ENCODE data around the gene NUP210.

Gene NUP210

GRCh38 chr3:13404626-13405452, 15.3 kb downstream of the NUP210 start:
- Histone ChIP-seq H3K27ac (ENCODE audit: low read depth, low read length) (no peak overlapping the region), H3K36me3 (ENCODE audit: insufficient read depth, low read length) (no peaks in the 10 kb centered on the region), H2AFZ (ENCODE audit: low read length, unreplicated experiment) (no peak overlapping the region), H3K4me3 (ENCODE audit: low read depth, low read length) (no peak overlapping the region), H3K27me3 (ENCODE audit: insufficient read depth, low read length) (no peaks in the 10 kb centered on the region), H3K4me1 (ENCODE audit: control insufficient read depth, insufficient read depth, low read length, unreplicated experiment) (no peaks in the 10 kb centered on the region), H3K79me2 (ENCODE audit: control insufficient read depth, insufficient read depth, low read length, unreplicated experiment) (no peaks in the 10 kb centered on the region)

GRCh38 chr3:13403847-13404246, 16.3 kb downstream of the NUP210 start:
- no peak overlapping the region for H2AFZ ChIP-seq (ENCODE audit: low read length, unreplicated experiment)
- no peaks in the 10 kb centered on the region for H3K36me3 ChIP-seq (ENCODE audit: insufficient read depth, low read length)
- no peaks in the 10 kb centered on the region for H3K4me1 ChIP-seq (ENCODE audit: control insufficient read depth, insufficient read depth, low read length, unreplicated experiment)
- H3K27me3 ChIP-seq (ENCODE audit: insufficient read depth, low read length) = no peaks in the 10 kb centered on the region
- no peak overlapping the region for H3K27ac ChIP-seq (ENCODE audit: low read depth, low read length)
- H3K4me3 ChIP-seq (ENCODE audit: low read depth, low read length) = no peak overlapping the region
- no peaks in the 10 kb centered on the region for H3K79me2 ChIP-seq (ENCODE audit: control insufficient read depth, insufficient read depth, low read length, unreplicated experiment)

- no peaks in the 10 kb centered on the region for H3K4me1 ChIP-seq (ENCODE audit: control insufficient read depth, insufficient read depth, low read length, unreplicated experiment)
- no peak overlapping the region for H3K4me3 ChIP-seq (ENCODE audit: low read depth, low read length)
- H3K27me3 ChIP-seq (ENCODE audit: insufficient read depth, low read length) = no peaks in the 10 kb centered on the region
- no peak overlapping the region for H3K27ac ChIP-seq (ENCODE audit: low read depth, low read length)
- no peaks in the 10 kb centered on the region for H3K36me3 ChIP-seq (ENCODE audit: insufficient read depth, low read length)
- H2AFZ ChIP-seq (ENCODE audit: low read length, unreplicated experiment) = no peak overlapping the region
- no peaks in the 10 kb centered on the region for H3K79me2 ChIP-seq (ENCODE audit: control insufficient read depth, insufficient read depth, low read length, unreplicated experiment)
These were observed 16.8 kb downstream of the NUP210 start for GRCh38 chr3:13403213-13403819.

GRCh38 chr3:13401149-13401548, 19.0 kb downstream of the NUP210 start:
- Histone ChIP-seq H3K79me2 (ENCODE audit: control insufficient read depth, insufficient read depth, low read length, unreplicated experiment) (no peaks in the 10 kb centered on the region), H3K4me3 (ENCODE audit: low read depth, low read length) (no peak overlapping the region), H3K36me3 (ENCODE audit: insufficient read depth, low read length) (no peaks in the 10 kb centered on the region), H3K27me3 (ENCODE audit: insufficient read depth, low read length) (no peaks in the 10 kb centered on the region), H3K27ac (ENCODE audit: low read depth, low read length) (no peak overlapping the region), H2AFZ (ENCODE audit: low read length, unreplicated experiment) (no peak overlapping the region), H3K4me1 (ENCODE audit: control insufficient read depth, insufficient read depth, low read length, unreplicated experiment) (no peaks in the 10 kb centered on the region)

- H3K79me2 ChIP-seq (ENCODE audit: control insufficient read depth, insufficient read depth, low read length, unreplicated experiment) = no peaks in the 10 kb centered on the region
- H2AFZ ChIP-seq (ENCODE audit: low read length, unreplicated experiment) = no peak overlapping the region
- no peaks in the 10 kb centered on the region for H3K4me1 ChIP-seq (ENCODE audit: control insufficient read depth, insufficient read depth, low read length, unreplicated experiment)
- H3K4me3 ChIP-seq (ENCODE audit: low read depth, low read length) = no peak overlapping the region
- no peak overlapping the region for H3K27ac ChIP-seq (ENCODE audit: low read depth, low read length)
- no peaks in the 10 kb centered on the region for H3K36me3 ChIP-seq (ENCODE audit: insufficient read depth, low read length)
- no peaks in the 10 kb centered on the region for H3K27me3 ChIP-seq (ENCODE audit: insufficient read depth, low read length)
These were observed 19.9 kb downstream of the NUP210 start for GRCh38 chr3:13400114-13400673.

- Histone ChIP-seq H3K36me3 (ENCODE audit: insufficient read depth, low read length) (no peaks in the 10 kb centered on the region), H3K4me3 (ENCODE audit: low read depth, low read length) (no peak overlapping the region), H3K4me1 (ENCODE audit: control insufficient read depth, insufficient read depth, low read length, unreplicated experiment) (no peaks in the 10 kb centered on the region), H3K27ac (ENCODE audit: low read depth, low read length) (no peak overlapping the region), H2AFZ (ENCODE audit: low read length, unreplicated experiment) (no peak overlapping the region), H3K27me3 (ENCODE audit: insufficient read depth, low read length) (no peaks in the 10 kb centered on the region), H3K79me2 (ENCODE audit: control insufficient read depth, insufficient read depth, low read length, unreplicated experiment) (no peaks in the 10 kb centered on the region)
These were observed 20.5 kb downstream of the NUP210 start for GRCh38 chr3:13399603-13400002.

GRCh38 chr3:13397316-13397715, 22.8 kb downstream of the NUP210 start:
- Histone ChIP-seq H3K27ac (ENCODE audit: low read depth, low read length) (no peak overlapping the region), H3K27me3 (ENCODE audit: insufficient read depth, low read length) (peaks cover 8% of the 10 kb centered on the region; the same call in 1 of the 2 replicates), H3K4me1 (ENCODE audit: control insufficient read depth, insufficient read depth, low read length, unreplicated experiment) (no peaks in the 10 kb centered on the region), H2AFZ (ENCODE audit: low read length, unreplicated experiment) (no peak overlapping the region), H3K79me2 (ENCODE audit: control insufficient read depth, insufficient read depth, low read length, unreplicated experiment) (no peaks in the 10 kb centered on the region), H3K4me3 (ENCODE audit: low read depth, low read length) (no peak overlapping the region), H3K36me3 (ENCODE audit: insufficient read depth, low read length) (no peaks in the 10 kb centered on the region)

GRCh38 chr3:13394363-13394762, 25.8 kb downstream of the NUP210 start:
- Histone ChIP-seq H3K36me3 (ENCODE audit: insufficient read depth, low read length) (no peaks in the 10 kb centered on the region), H3K4me3 (ENCODE audit: low read depth, low read length) (no peak overlapping the region), H3K79me2 (ENCODE audit: control insufficient read depth, insufficient read depth, low read length, unreplicated experiment) (no peaks in the 10 kb centered on the region), H2AFZ (ENCODE audit: low read length, unreplicated experiment) (no peak overlapping the region), H3K27me3 (ENCODE audit: insufficient read depth, low read length) (peaks cover 17% of the 10 kb centered on the region), H3K27ac (ENCODE audit: low read depth, low read length) (no peak overlapping the region), H3K4me1 (ENCODE audit: control insufficient read depth, insufficient read depth, low read length, unreplicated experiment) (no peaks in the 10 kb centered on the region)

- Histone ChIP-seq H3K36me3 (ENCODE audit: insufficient read depth, low read length) (no peaks in the 10 kb centered on the region), H3K27ac (ENCODE audit: low read depth, low read length) (no peak overlapping the region), H3K27me3 (ENCODE audit: insufficient read depth, low read length) (peaks cover 21% of the 10 kb centered on the region), H3K4me3 (ENCODE audit: low read depth, low read length) (no peak overlapping the region), H2AFZ (ENCODE audit: low read length, unreplicated experiment) (no peak overlapping the region), H3K4me1 (ENCODE audit: control insufficient read depth, insufficient read depth, low read length, unreplicated experiment) (no peaks in the 10 kb centered on the region), H3K79me2 (ENCODE audit: control insufficient read depth, insufficient read depth, low read length, unreplicated experiment) (no peaks in the 10 kb centered on the region)
These were observed 26.4 kb downstream of the NUP210 start for GRCh38 chr3:13393427-13394360.

- H3K4me1 ChIP-seq (ENCODE audit: control insufficient read depth, insufficient read depth, low read length, unreplicated experiment) = no peaks in the 10 kb centered on the region
- no peak overlapping the region for H2AFZ ChIP-seq (ENCODE audit: low read length, unreplicated experiment)
- no peak overlapping the region for H3K4me3 ChIP-seq (ENCODE audit: low read depth, low read length)
- H3K79me2 ChIP-seq (ENCODE audit: control insufficient read depth, insufficient read depth, low read length, unreplicated experiment) = no peaks in the 10 kb centered on the region
- peaks cover 21% of the 10 kb centered on the region for H3K27me3 ChIP-seq (ENCODE audit: insufficient read depth, low read length)
- no peaks in the 10 kb centered on the region for H3K36me3 ChIP-seq (ENCODE audit: insufficient read depth, low read length)
- H3K27ac ChIP-seq (ENCODE audit: low read depth, low read length) = no peak overlapping the region
These were observed 28.8 kb downstream of the NUP210 start for GRCh38 chr3:13391308-13391707.

All from ACC112 (cell line).